ENCODE results near the gene DDRGK1.

DDRGK1 gene

DNA sequence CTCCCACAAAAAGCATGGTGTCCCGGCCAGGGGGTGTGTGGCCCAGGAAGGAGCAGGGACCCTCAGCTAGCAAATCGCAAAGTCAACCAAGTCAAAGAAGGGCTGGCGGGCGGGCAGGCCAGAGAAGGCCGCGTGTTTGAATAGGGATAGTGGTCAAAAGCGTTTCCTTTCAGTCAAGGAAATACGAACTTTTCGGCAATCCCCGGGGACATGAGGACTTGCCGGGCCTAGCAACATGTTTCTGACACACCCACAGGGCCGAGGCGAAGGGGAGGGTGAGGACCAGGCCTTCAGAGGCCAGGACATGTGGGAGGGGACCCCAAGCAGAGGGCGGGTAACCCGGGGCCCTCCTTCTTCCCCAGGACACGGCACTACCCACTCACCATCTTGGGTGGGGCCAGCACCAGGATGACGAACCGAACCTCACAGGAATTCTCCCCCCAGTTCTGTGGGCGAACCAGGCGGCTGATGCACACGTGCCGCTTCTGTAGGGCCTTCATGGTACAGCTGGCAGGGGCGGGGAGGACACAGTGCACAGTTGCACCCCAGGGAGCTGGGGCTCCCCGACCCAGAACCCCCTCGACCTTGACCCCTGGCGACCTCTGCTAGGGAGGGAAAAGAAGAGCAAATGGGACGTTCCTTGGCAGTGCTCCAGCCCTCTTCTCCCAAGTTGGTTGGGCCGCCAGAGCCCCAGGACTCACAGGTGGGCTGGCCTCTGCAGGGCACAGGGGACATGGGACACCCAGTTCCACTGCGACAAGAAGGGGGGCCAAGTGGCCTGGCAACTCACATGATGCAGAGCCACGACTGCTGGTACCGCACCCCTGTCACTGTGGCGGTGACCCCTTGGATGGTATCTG lies 28.9 kb upstream of the DDRGK1 start:
- TF ChIP-seq, protein P1, sequence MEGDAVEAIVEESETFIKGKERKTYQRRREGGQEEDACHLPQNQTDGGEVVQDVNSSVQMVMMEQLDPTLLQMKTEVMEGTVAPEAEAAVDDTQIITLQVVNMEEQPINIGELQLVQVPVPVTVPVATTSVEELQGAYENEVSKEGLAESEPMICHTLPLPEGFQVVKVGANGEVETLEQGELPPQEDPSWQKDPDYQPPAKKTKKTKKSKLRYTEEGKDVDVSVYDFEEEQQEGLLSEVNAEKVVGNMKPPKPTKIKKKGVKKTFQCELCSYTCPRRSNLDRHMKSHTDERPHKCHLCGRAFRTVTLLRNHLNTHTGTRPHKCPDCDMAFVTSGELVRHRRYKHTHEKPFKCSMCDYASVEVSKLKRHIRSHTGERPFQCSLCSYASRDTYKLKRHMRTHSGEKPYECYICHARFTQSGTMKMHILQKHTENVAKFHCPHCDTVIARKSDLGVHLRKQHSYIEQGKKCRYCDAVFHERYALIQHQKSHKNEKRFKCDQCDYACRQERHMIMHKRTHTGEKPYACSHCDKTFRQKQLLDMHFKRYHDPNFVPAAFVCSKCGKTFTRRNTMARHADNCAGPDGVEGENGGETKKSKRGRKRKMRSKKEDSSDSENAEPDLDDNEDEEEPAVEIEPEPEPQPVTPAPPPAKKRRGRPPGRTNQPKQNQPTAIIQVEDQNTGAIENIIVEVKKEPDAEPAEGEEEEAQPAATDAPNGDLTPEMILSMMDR (IDR thresholded peaks at IDR 0.05) = no peak
- H3K4me3 ChIP-seq = no peak overlapping the region
- H3K36me3 ChIP-seq = no peaks in the 10 kb centered on the region
- no peak overlapping the region for H3K27ac ChIP-seq
- no peaks in the 10 kb centered on the region for H3K9me3 ChIP-seq
- peaks cover 0 to 10% (median 7%) of the 10 kb centered on the region in 4 donors for H3K4me1 ChIP-seq
- peaks cover 0 to 31% of the 10 kb centered on the region in 2 donors for H3K27me3 ChIP-seq
- intact Hi-C loops (cut with DNase I; ENCODE audit: low total_unique reads) = no loop called here
- DNase-seq = no peak

DNA sequence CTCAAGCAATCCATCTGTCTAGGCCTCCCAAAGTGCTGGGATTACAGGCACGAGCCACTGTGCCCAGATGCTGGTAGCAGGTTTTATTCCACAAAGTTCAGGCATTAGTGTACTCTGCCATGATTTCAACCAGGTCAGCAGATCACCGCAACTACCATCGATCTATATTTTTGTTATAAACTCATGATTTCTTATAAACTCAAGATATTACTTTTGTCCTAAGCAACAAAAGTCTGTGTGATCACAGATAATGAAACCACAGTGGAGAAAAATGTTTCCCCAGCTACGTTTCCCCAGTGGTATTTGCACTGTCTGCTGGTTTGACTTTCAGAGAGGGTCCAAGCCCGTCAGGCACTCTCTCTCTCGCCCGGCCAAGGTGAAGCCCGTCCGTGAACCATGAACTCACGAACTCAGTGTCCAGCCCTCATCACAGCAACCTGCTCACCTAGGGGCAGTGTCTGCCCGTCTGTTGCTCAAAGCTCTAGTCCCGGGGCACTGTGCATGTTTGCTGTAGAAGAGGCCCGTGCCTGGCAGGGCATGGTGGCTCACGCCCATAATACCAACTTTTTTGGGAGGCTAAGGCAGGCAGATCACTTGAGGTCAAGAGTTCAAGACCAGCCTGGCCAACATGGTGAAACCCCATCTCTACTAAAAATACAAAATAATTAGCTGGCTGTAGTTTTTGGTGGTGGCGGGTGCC lies 27.6 kb upstream of the DDRGK1 start:
- Histone ChIP-seq H3K27me3 (peaks cover 0 to 18% of the 10 kb centered on the region in 2 donors), H3K9me3 (no peaks in the 10 kb centered on the region), H3K36me3 (peaks cover 0 to 3% (median 0%) of the 10 kb centered on the region in 3 donors), H3K4me1 (no peaks in the 10 kb centered on the region), H3K27ac (no peak overlapping the region), H3K4me3 (no peak overlapping the region)
- intact Hi-C loops (cut with DNase I; ENCODE audit: low total_unique reads) = no loop called here
- TF ChIP-seq, protein P1 (IDR thresholded peaks at IDR 0.05) = no peak
- DNase-seq = no peak

DNA sequence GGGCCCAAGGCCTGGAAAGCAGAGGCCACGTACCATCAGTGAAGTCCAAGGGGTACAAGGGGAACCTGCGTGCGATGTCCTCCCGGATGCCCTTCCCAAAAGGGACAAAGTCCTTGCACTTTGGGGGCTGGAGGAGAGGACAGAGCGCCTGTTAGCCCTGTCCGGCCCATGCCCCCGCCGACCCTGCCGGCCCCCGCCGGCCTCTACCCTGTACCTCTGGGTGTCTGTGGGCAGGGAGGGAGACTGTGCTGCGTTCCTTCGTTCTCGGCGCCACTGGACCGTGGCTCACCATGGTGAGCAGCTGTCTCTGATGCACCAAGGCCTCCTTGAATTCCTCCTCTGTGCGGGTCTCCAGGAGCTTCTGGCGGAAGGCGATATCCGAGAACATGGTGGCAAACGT lies 26.6 kb upstream of the DDRGK1 start:
- Histone ChIP-seq H3K36me3 (peaks cover 0 to 8% (median 0%) of the 10 kb centered on the region in 3 donors), H3K4me3 (no peak overlapping the region), H3K27ac (no peak overlapping the region), H3K9me3 (no peaks in the 10 kb centered on the region), H3K27me3 (peaks cover 0 to 10% of the 10 kb centered on the region in 2 donors), H3K4me1 (no peaks in the 10 kb centered on the region)
- TF ChIP-seq, protein P1 (IDR thresholded peaks at IDR 0.05) = no peak
- DNase-seq = no peak
- intact Hi-C loops (cut with DNase I; ENCODE audit: low total_unique reads) = no loop called here

DNA sequence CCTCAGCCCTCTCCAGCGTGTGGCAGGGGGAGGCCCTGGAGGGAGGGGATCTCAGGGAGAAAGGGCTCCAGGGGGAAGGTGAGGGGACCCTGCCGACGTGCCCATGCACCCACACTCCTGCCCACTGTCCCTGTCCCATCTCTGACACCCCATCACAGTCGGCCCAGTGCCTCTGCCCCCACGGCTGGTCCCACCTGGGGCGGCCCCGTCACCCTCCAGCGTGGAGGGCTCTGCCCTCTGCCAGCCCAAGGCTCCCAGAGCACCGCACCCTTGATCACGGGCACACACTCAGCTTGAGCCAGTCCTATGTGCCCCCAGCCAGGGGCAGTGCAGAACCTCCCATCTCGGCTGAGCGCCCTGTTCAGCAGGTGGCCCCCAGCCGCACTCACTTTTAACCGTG lies 25.3 kb upstream of the DDRGK1 start:
- Histone ChIP-seq H3K4me1 (no peaks in the 10 kb centered on the region), H3K4me3 (no peak overlapping the region), H3K27ac (no peak overlapping the region), H3K36me3 (peaks cover 0 to 8% (median 0%) of the 10 kb centered on the region in 3 donors), H3K9me3 (no peaks in the 10 kb centered on the region), H3K27me3 (no peaks in the 10 kb centered on the region)
- TF ChIP-seq, protein P1 (IDR thresholded peaks at IDR 0.05) = no peak
- DNase-seq = no peak
- intact Hi-C loops (cut with DNase I; ENCODE audit: low total_unique reads) = no loop called here

DNA sequence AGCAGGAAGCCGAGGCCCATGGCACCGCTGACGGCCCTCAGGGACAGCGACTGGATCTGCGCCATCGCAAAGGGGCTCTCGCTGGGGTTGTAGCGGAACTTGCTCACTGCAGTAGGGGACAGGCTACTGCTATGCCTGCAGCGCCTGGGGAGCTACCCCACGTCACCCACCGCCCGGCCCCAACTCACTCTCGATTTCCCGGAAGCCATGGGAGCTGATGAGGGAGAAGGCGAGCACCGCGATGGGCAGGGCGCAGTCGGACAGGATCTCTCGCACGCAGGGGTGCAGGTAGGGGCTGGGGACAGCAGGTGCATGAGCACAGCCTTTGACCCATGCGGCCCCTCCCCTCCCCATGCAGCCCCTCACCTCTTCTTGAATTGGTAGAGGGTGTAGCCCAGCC lies 24.7 kb upstream of the DDRGK1 start:
- H3K4me3 ChIP-seq = no peak overlapping the region
- DNase-seq = no peak
- H3K4me1 ChIP-seq = no peaks in the 10 kb centered on the region
- no peak overlapping the region for H3K27ac ChIP-seq
- intact Hi-C loops (cut with DNase I; ENCODE audit: low total_unique reads) = no loop called here
- TF ChIP-seq, protein P1 (IDR thresholded peaks at IDR 0.05) = no peak
- H3K9me3 ChIP-seq = no peaks in the 10 kb centered on the region
- peaks cover 0 to 14% (median 0%) of the 10 kb centered on the region in 3 donors for H3K36me3 ChIP-seq
- H3K27me3 ChIP-seq = no peaks in the 10 kb centered on the region

Data from tibial artery (tissue), 4 donors.